HG02852 (cell line): ENCODE measurements around the gene NFAM1.

ENCODE experiments used
- ATAC-seq: cut with Tn5 transposase; IDR thresholded peaks from one replicate; pipeline ENCODE4 v1.9.1; 2021; ENCODE audit warnings: mild to moderate bottlenecking, moderate library complexity; ENCODE audit not compliant: unreplicated experiment

Gene NFAM1

DNA sequence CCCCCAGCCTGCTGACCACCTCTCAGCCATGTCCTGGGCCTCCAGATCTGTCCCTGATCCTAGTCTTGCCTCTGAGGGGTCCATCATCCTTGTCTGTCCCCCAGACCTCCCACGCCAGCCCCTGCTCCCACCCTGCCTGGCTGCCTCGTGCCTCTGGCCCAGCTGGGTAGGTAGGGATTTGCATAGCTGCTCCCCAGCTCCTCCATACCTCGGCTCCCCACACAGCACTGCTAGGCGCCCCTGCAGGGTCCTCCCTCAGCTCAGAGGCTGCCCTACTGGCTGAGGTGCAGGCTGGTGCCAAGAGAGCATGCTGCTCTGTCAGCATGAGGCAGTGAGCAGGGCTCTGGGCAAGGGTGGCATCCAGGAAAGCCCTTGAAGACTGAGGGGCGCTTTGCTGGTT lies 47.7 kb downstream of the NFAM1 start:
- ATAC-seq = no peak

DNA sequence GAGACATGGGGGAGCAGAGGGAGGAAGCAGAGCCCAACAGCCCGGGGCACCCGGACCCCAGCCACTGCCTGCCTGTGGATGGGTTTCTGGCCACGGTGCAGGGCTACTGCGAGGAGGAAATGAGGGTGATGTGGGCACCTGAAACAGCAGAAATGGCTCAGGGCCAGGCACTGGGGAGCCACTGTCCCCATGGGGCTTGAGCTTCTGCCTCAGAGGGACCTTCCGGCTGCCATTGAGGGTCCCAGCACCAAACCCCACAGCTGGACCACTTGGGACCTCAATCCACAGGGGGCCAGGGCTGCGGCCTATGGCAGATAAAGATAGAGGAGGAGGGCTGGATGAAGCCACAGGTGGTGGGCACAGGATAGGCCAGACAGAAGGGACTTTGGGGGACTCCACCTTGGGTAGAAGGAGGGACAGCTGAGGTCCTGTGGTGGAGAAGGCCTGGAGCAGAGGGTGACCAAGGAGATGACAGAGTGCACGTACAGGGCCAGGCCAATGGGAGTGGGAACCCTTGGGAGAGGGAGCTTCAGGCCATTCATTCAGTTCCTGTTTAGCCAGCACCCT lies 48.3 kb downstream of the NFAM1 start:
- ATAC-seq = no peak

- no peak for ATAC-seq
Measured at GRCh38 chr22:42383287-42383686, 48.9 kb downstream of the NFAM1 start.

GRCh38 chr22:42380769-42381551 lies 51.2 kb downstream of the NFAM1 start:
- no peak for ATAC-seq

GRCh38 chr22:42379966-42380537 lies 52.2 kb downstream of the NFAM1 start:
- ATAC-seq = no peak

DNA sequence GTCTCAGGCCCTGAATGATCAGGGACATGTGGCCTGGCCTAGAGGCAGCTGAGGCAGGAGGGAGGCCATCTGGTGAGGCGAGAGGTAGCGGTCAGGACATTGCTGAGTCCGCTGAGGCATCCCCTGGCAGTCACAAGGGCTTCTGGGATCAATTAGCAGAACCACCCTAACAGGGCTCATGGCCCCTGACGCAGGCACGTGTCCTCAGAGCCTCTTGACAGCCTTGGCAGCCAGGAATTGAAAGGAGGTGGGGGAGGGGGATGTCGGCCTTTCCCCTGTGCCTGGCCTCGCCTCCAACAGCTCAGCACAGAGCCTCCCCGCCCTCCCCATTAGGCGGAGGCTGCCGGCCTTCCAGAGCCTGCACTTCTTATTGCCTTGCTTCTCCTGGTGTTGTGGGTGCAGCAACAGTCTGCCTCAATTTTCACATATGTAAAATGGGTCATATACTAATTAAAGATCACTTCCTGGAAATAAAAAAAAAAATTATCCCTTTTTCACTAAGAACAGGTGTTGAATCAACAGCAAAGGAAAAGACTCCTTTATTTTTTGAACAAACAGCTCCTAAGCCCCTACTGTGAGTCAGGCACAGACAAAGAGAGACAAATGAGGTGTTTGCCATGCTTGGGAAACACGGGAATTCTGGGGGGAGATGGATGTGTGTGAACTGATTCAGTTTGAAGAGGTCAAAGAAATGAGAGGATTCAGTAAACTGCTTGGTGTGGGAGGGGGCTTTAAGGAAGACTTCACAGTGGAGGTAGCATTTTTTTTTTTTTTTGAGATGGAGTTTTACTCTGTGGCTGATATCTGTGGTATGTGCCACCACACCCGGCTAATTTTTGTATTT lies 55.3 kb downstream of the NFAM1 start:
- no peak for ATAC-seq

DNA sequence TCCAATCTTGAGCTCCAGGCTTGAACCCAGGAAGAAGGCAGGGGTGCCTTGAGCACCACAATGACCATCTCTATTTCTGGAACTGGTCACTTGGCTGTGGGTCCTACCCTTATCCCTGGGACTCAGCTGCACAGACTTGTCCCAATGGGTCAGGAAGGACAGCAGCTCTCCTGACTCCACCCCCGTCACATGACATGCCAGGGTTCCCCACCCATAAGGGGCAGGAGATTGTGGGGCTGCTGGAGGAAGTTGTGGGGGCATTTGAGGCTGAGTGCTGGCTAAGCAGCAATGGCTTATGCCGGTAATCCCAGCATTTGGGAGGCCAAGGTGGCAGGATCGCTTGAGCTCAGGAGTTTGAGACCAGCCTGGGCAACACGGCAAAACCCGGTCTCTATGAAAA lies 56.2 kb downstream of the NFAM1 start:
- no peak for ATAC-seq

DNA sequence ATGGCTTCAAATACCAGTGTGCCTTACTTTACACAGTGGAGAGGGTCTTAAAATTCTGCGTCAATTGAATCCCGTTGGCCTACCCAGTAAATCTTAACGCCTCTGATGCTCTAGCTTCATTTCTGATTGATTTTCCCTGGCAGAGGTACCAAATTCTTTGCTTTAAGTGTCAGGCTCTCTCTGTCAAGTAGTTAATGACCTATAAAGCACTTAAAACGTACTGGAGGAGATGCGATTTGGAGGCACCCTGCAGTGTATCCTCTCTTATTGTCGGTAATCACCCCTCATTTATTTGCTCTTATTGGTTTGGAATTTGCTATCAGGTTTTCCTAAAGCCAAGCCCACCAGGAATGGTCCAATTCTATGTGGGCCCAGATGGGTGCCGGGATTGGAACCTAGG lies 59.2 kb downstream of the NFAM1 start:
- no peak for ATAC-seq

- ATAC-seq = no peak
Measured at GRCh38 chr22:42371501-42371900, 60.7 kb downstream of the NFAM1 start.

- ATAC-seq = no peak
Measured at GRCh38 chr22:42371099-42371498, 61.1 kb downstream of the NFAM1 start.

DNA sequence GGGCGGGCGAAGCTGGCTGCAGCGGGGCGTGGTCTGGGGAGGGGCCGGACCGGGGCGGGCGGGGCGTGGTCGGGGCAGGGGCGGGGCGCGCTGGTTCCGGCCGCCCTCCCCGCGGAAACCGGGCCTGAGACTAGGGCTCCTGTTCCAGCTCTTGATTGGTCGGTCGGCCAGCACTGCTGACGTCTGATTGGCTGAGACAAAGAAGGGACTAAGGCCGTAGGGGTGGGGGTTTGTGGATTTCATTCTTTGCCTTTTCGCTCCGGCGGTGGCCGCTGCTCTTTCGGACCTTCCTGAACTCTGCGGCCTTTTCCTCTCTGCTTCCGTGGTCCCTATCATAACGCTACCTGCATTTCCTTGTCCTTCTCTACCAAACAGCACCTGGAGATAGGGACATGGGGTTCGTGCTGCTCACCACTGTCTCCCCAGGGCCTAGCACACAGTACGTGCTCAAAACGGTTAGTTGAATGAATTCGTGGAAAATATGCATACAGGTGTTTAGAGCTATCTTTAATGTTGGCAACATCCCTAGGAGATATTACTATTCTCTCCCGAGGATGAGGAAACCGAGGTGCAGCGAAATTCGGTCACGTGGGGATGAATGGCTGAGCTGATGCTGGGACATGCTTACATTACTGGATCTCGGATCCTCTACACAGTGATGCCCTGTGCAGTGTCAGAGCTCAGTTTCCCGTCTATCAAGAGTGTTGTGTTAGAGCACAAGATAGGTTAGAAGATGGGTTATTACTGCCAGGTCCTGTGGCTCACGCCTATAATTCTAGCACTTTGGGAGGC lies 62.8 kb downstream of the NFAM1 start:
- ATAC-seq = peak; percentile 96

DNA sequence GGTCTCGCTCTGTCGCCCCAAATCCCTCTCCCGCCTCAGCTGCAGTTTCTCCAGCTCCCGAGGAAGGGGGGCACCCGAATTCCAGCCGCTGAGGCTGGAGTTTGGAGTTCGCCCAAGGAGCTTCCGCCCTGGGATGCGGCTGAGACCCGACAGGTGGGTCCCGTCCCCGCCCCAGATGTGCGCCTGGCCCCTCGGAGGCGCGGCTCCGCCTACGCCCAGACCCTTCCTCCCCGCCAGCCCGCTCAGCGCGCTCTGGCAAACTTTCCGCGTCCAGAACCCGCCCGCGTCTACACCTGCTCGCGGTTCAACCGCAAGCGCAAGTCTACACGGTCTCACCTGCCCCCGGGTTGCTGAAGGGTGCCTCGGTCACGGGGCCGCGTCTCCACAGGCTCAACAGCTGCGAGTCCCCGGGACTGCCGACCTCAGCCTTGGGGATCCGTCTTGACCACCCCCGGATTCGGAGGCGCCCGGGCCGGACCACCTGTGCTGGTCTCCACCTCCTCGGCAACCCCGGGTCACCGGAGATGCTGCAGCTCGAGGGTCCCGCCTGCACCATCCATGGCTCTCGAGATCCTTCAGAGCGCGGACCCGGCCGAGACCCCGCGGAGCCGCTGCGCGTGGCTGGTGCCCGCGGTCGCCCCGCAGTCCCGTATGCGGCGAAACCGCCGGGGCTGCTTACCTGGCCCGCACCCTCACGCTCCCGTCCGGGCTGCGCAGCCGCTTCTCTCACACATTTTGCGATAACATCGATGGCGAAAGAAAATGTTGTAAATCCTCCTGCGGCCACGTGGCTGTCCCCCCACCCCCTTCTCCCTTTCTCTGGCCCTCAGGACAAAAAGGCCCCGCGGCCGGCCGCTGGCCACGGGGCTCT lies 63.6 kb downstream of the NFAM1 start:
- ATAC-seq = peak; percentile 20

DNA sequence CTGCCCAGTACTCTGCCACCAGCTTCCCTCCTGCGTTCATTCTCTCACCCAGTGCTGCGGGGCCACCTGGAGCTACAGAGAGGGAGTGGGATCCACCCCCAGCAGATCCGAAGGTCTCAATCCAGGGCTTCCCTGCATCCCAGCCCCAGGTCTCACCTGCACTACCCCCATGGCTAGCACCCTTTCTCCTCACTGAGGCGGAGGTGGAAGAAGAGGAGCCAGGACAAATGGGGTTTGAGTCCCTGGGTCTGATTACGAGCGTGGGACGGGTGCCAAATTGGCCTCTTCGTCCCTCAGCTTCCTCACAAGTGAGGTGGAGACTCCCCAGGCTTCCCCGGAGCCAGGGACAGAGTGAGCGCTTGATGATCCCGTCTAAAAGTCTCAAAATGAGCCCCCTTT lies 64.2 kb downstream of the NFAM1 start:
- no peak for ATAC-seq

DNA sequence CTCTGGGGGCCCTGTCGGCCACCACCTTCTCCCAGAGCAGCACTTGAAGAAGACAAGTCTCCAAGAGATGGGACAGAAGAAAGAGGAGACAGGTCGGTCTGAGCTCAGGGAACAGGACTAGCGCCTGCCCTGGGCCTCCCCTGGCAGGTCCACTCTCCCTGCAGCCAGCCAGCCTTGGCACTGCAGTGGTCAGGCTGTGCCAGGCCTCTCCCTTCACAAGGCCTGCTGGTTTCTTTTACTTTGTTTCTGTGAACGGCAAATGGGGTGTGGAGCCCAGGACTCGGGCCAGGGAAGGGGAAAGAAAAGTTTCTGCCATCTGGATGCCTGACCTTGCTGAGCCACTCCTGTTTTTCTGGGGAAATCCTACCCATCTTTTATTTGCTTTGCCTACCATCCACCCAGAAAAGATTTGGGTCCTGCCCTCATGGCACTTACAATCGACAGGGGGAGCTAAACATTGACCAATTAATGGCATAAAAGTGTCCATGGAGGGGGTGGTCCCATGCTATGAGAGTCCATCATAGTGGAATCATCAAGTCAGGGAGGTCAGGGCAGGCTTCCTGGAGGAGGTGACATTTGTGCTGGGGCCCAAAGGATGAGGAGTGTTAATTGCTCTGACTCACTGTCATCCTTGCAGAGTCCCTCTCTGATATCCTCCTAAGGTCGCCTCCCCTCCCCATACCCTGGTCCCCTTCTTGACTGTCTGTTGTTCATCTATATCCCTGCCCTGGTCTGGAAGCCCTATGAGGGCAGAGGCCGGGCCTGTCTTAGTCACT lies 65.2 kb downstream of the NFAM1 start:
- no peak for ATAC-seq

- no peak for ATAC-seq
Measured at GRCh38 chr22:42365942-42366695, 66.1 kb downstream of the NFAM1 start.

- ATAC-seq = no peak
Measured at GRCh38 chr22:42365111-42365865, 66.9 kb downstream of the NFAM1 start.

- no peak for ATAC-seq
Measured at GRCh38 chr22:42364604-42365110, 67.5 kb downstream of the NFAM1 start.
